ENCODE data around the gene LUZP2.

LUZP2 gene

DNA sequence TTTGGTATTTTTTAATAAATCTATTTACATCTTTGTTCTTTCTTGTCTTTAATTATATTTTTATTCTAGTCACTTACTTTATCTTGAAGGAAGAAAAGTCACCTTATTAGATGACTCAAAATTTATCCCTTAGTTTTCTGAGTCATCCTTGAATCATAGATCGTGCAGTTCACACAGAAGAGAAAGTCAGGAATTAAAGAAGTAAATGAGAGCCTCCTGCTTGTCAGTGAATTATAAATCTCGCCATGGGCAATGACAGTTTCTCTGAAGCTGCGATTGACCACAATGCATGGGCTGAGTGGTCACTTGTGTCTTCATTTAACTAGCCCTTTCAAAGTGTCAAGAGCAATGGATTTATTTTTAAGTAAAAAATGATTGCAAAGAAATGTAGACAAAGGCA lies 91.2 kb downstream of the LUZP2 start:
- no CpG with 5 or more reads among the region's 3 CpGs for WGBS (ENCODE audit: extremely low coverage, insufficient coverage, low lambda C conversion rate)
- H3K27ac ChIP-seq (ENCODE audit: low read depth, low read length), result no peak overlapping the region

DNA sequence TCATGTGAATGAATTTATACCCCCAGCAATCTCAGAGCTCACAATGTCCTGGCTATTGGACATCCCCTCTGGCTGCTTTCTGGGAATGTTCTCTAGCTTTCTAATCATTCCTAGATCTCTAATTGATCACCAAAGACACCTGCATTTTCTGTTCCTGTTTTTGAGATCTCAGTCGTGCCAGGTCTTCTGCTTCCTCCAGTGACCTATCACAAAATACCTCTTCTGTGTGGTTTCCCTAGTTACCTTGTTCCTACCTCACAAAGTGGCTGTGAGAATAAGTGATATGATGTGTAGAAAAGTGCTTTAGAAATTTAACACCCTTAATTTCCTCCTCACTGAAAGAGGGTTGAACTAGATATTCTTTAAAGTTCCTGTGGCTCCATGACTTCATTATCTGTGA lies 92.2 kb downstream of the LUZP2 start:
- no peaks in the 10 kb centered on the region for H3K36me3 ChIP-seq (ENCODE audit: control insufficient read depth, insufficient read depth, low read length)
- no peak overlapping the region for H3K27ac ChIP-seq (ENCODE audit: low read depth, low read length)
- H3K4ac ChIP-seq (ENCODE audit: low read depth, low read length), result no peak overlapping the region
- WGBS (ENCODE audit: extremely low coverage, insufficient coverage, low lambda C conversion rate), result no CpG with 5 or more reads among the region's 1 CpG
- no peaks in the 10 kb centered on the region for H3K79me1 ChIP-seq (ENCODE audit: low read length)
- no peak overlapping the region for H2BK120ac ChIP-seq (ENCODE audit: low read depth, low read length)
- no peak overlapping the region for H3K4me2 ChIP-seq (ENCODE audit: low read length)
- no peak overlapping the region for H4K8ac ChIP-seq (ENCODE audit: low read depth, low read length)
- H3K79me2 ChIP-seq (ENCODE audit: control insufficient read depth, insufficient read depth, low read length), result no peaks in the 10 kb centered on the region
- H2BK15ac ChIP-seq (replicated peaks; ENCODE audit: low read depth), result no peak overlapping the region
- H3K27me3 ChIP-seq (ENCODE audit: insufficient read depth, low read length, poor library complexity), result no peaks in the 10 kb centered on the region
- H3K4me3 ChIP-seq (ENCODE audit: low read length), result no peak overlapping the region
- no peak for DNase-seq
- H2AK5ac ChIP-seq (ENCODE audit: low read length), result no peak overlapping the region
- H3K18ac ChIP-seq (ENCODE audit: low read length), result no peak overlapping the region
- no peak overlapping the region for H2BK5ac ChIP-seq (ENCODE audit: low read length)
- H3K4me1 ChIP-seq (ENCODE audit: control insufficient read depth, low read depth, low read length), result no peaks in the 10 kb centered on the region
- no peak overlapping the region for H3K9ac ChIP-seq (ENCODE audit: low read length)
- no peak overlapping the region for H3K56ac ChIP-seq (ENCODE audit: low read length)
- H4K5ac ChIP-seq (ENCODE audit: low read length), result no peak overlapping the region
- H3K23ac ChIP-seq (ENCODE audit: low read length), result no peak overlapping the region

More for the DNA sequence above, 91.2 kb downstream of the LUZP2 start:
- Histone ChIP-seq H3K79me1 (ENCODE audit: low read length) (no peaks in the 10 kb centered on the region), H3K4ac (ENCODE audit: low read depth, low read length) (no peak overlapping the region), H2BK15ac (replicated peaks; ENCODE audit: low read depth) (no peak overlapping the region), H3K4me3 (ENCODE audit: low read length) (no peak overlapping the region), H3K18ac (ENCODE audit: low read length) (no peak overlapping the region), H3K4me1 (ENCODE audit: control insufficient read depth, low read depth, low read length) (no peaks in the 10 kb centered on the region), H3K9ac (ENCODE audit: low read length) (no peak overlapping the region), H3K27me3 (ENCODE audit: insufficient read depth, low read length, poor library complexity) (no peaks in the 10 kb centered on the region), H3K4me2 (ENCODE audit: low read length) (no peak overlapping the region), H2AK5ac (ENCODE audit: low read length) (no peak overlapping the region), H2BK5ac (ENCODE audit: low read length) (no peak overlapping the region), H3K23ac (ENCODE audit: low read length) (no peak overlapping the region), H3K79me2 (ENCODE audit: control insufficient read depth, insufficient read depth, low read length) (no peaks in the 10 kb centered on the region), H3K56ac (ENCODE audit: low read length) (no peak overlapping the region), H3K36me3 (ENCODE audit: control insufficient read depth, insufficient read depth, low read length) (no peaks in the 10 kb centered on the region), H4K5ac (ENCODE audit: low read length) (no peak overlapping the region), H4K8ac (ENCODE audit: low read depth, low read length) (no peak overlapping the region), H2BK120ac (ENCODE audit: low read depth, low read length) (no peak overlapping the region)
- no peak for DNase-seq

GRCh38 chr11:24591283-24591682 lies 94.4 kb downstream of the LUZP2 start:
- H2AK5ac ChIP-seq (ENCODE audit: low read length), result no peak overlapping the region
- no peak overlapping the region for H3K9ac ChIP-seq (ENCODE audit: low read length)
- no peak overlapping the region for H3K4me2 ChIP-seq (ENCODE audit: low read length)
- no peaks in the 10 kb centered on the region for H3K27me3 ChIP-seq (ENCODE audit: insufficient read depth, low read length, poor library complexity)
- WGBS (ENCODE audit: extremely low coverage, insufficient coverage, low lambda C conversion rate), result no CpG with 5 or more reads among the region's 2 CpGs
- no peak overlapping the region for H4K5ac ChIP-seq (ENCODE audit: low read length)
- H3K79me2 ChIP-seq (ENCODE audit: control insufficient read depth, insufficient read depth, low read length), result no peaks in the 10 kb centered on the region
- H3K4me1 ChIP-seq (ENCODE audit: control insufficient read depth, low read depth, low read length), result no peaks in the 10 kb centered on the region
- H3K79me1 ChIP-seq (ENCODE audit: low read length), result no peaks in the 10 kb centered on the region
- H3K23ac ChIP-seq (ENCODE audit: low read length), result no peak overlapping the region
- DNase-seq, result no peak
- H2BK15ac ChIP-seq (replicated peaks; ENCODE audit: low read depth), result no peak overlapping the region
- no peak overlapping the region for H3K4ac ChIP-seq (ENCODE audit: low read depth, low read length)
- no peak overlapping the region for H3K4me3 ChIP-seq (ENCODE audit: low read length)
- H3K36me3 ChIP-seq (ENCODE audit: control insufficient read depth, insufficient read depth, low read length), result no peaks in the 10 kb centered on the region
- no peak overlapping the region for H4K8ac ChIP-seq (ENCODE audit: low read depth, low read length)
- no peak overlapping the region for H2BK120ac ChIP-seq (ENCODE audit: low read depth, low read length)
- no peak overlapping the region for H3K56ac ChIP-seq (ENCODE audit: low read length)
- H3K27ac ChIP-seq (ENCODE audit: low read depth, low read length), result no peak overlapping the region
- H3K18ac ChIP-seq (ENCODE audit: low read length), result no peak overlapping the region
- H2BK5ac ChIP-seq (ENCODE audit: low read length), result no peak overlapping the region

DNA sequence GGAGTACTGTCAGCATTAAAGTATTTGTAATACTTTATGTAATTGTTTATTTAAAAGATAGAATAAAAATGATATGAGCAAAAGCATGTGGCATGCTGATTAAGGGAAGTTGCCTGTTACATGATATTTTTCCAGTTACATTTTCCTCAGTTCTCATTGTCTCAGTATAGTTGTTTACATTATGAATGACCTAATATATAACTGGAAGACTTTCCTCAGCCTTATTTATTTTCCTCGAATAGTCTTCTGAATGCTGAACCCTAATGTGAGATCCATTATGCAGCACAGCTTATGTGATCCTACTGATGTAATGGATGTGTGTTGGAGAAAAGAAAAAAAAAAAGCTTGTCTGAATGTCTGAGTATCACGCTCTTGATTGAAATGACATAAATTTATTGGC lies 95.5 kb downstream of the LUZP2 start:
- WGBS (ENCODE audit: extremely low coverage, insufficient coverage, low lambda C conversion rate), result no CpG with 5 or more reads among the region's 2 CpGs
- no peak overlapping the region for H3K23ac ChIP-seq (ENCODE audit: low read length)

DNA sequence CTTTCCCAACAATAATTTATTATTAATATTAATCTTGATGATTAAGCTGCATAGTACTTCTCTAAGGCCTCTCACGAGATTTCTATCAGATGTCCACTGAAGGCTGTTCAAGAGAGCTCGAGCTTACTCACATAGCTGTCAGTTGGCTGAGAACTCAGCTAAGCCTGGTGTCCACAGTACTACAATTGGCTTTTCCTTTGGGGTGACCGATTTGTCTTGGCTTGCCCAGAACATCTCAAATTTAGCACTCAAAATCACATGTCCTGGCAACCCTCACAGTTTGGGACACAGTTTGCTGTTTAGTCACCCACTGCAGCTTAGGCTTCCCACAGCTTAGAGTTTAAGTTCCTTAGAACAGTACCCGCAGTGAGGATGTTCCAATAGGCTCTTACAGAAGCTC lies 96.5 kb downstream of the LUZP2 start:
- DNase-seq, result no peak

More for the DNA sequence above, 95.5 kb downstream of the LUZP2 start:
- H3K9ac ChIP-seq (ENCODE audit: low read length), result no peak overlapping the region
- no peak overlapping the region for H3K18ac ChIP-seq (ENCODE audit: low read length)
- no peak overlapping the region for H3K4me2 ChIP-seq (ENCODE audit: low read length)
- no peak overlapping the region for H4K5ac ChIP-seq (ENCODE audit: low read length)
- no peaks in the 10 kb centered on the region for H3K79me1 ChIP-seq (ENCODE audit: low read length)
- DNase-seq, result no peak
- no peak overlapping the region for H3K27ac ChIP-seq (ENCODE audit: low read depth, low read length)
- H2AK5ac ChIP-seq (ENCODE audit: low read length), result no peak overlapping the region
- H2BK120ac ChIP-seq (ENCODE audit: low read depth, low read length), result no peak overlapping the region
- no peak overlapping the region for H2BK15ac ChIP-seq (replicated peaks; ENCODE audit: low read depth)
- H4K8ac ChIP-seq (ENCODE audit: low read depth, low read length), result no peak overlapping the region
- H3K56ac ChIP-seq (ENCODE audit: low read length), result no peak overlapping the region
- H3K4ac ChIP-seq (ENCODE audit: low read depth, low read length), result no peak overlapping the region
- H2BK5ac ChIP-seq (ENCODE audit: low read length), result no peak overlapping the region
- H3K79me2 ChIP-seq (ENCODE audit: control insufficient read depth, insufficient read depth, low read length), result no peaks in the 10 kb centered on the region
- no peaks in the 10 kb centered on the region for H3K4me1 ChIP-seq (ENCODE audit: control insufficient read depth, low read depth, low read length)
- no peak overlapping the region for H3K4me3 ChIP-seq (ENCODE audit: low read length)
- H3K27me3 ChIP-seq (ENCODE audit: insufficient read depth, low read length, poor library complexity), result no peaks in the 10 kb centered on the region
- no peaks in the 10 kb centered on the region for H3K36me3 ChIP-seq (ENCODE audit: control insufficient read depth, insufficient read depth, low read length)

GRCh38 chr11:24594401-24594800 lies 97.5 kb downstream of the LUZP2 start:
- Histone ChIP-seq H4K5ac (ENCODE audit: low read length) (no peak overlapping the region), H3K23ac (ENCODE audit: low read length) (no peak overlapping the region)

More for the DNA sequence above, 96.5 kb downstream of the LUZP2 start:
- Histone ChIP-seq H4K8ac (ENCODE audit: low read depth, low read length) (no peak overlapping the region), H4K5ac (ENCODE audit: low read length) (no peak overlapping the region), H3K27ac (ENCODE audit: low read depth, low read length) (no peak overlapping the region), H3K79me1 (ENCODE audit: low read length) (no peaks in the 10 kb centered on the region), H2AK5ac (ENCODE audit: low read length) (no peak overlapping the region), H3K4me3 (ENCODE audit: low read length) (no peak overlapping the region), H3K27me3 (ENCODE audit: insufficient read depth, low read length, poor library complexity) (no peaks in the 10 kb centered on the region), H3K18ac (ENCODE audit: low read length) (no peak overlapping the region), H3K56ac (ENCODE audit: low read length) (no peak overlapping the region), H3K36me3 (ENCODE audit: control insufficient read depth, insufficient read depth, low read length) (no peaks in the 10 kb centered on the region), H3K79me2 (ENCODE audit: control insufficient read depth, insufficient read depth, low read length) (no peaks in the 10 kb centered on the region), H3K9ac (ENCODE audit: low read length) (no peak overlapping the region), H3K23ac (ENCODE audit: low read length) (no peak overlapping the region), H3K4me2 (ENCODE audit: low read length) (no peak overlapping the region), H2BK15ac (replicated peaks; ENCODE audit: low read depth) (no peak overlapping the region), H3K4me1 (ENCODE audit: control insufficient read depth, low read depth, low read length) (no peaks in the 10 kb centered on the region), H2BK5ac (ENCODE audit: low read length) (no peak overlapping the region), H3K4ac (ENCODE audit: low read depth, low read length) (no peak overlapping the region), H2BK120ac (ENCODE audit: low read depth, low read length) (no peak overlapping the region)
- WGBS (ENCODE audit: extremely low coverage, insufficient coverage, low lambda C conversion rate), result no CpG with 5 or more reads among the region's 4 CpGs

More at GRCh38 chr11:24594401-24594800, 97.5 kb downstream of the LUZP2 start:
- H3K27ac ChIP-seq (ENCODE audit: low read depth, low read length), result no peak overlapping the region
- H3K18ac ChIP-seq (ENCODE audit: low read length), result no peak overlapping the region
- no peaks in the 10 kb centered on the region for H3K79me2 ChIP-seq (ENCODE audit: control insufficient read depth, insufficient read depth, low read length)
- H3K36me3 ChIP-seq (ENCODE audit: control insufficient read depth, insufficient read depth, low read length), result no peaks in the 10 kb centered on the region
- H3K4me2 ChIP-seq (ENCODE audit: low read length), result no peak overlapping the region
- WGBS (ENCODE audit: extremely low coverage, insufficient coverage, low lambda C conversion rate), result no CpG with 5 or more reads among the region's 3 CpGs
- no peaks in the 10 kb centered on the region for H3K4me1 ChIP-seq (ENCODE audit: control insufficient read depth, low read depth, low read length)
- H3K79me1 ChIP-seq (ENCODE audit: low read length), result no peaks in the 10 kb centered on the region
- DNase-seq, result no peak
- no peak overlapping the region for H2BK120ac ChIP-seq (ENCODE audit: low read depth, low read length)
- no peak overlapping the region for H3K56ac ChIP-seq (ENCODE audit: low read length)
- H3K4me3 ChIP-seq (ENCODE audit: low read length), result no peak overlapping the region
- no peaks in the 10 kb centered on the region for H3K27me3 ChIP-seq (ENCODE audit: insufficient read depth, low read length, poor library complexity)
- H2AK5ac ChIP-seq (ENCODE audit: low read length), result no peak overlapping the region
- no peak overlapping the region for H4K8ac ChIP-seq (ENCODE audit: low read depth, low read length)
- no peak overlapping the region for H3K9ac ChIP-seq (ENCODE audit: low read length)
- H2BK15ac ChIP-seq (replicated peaks; ENCODE audit: low read depth), result no peak overlapping the region
- H3K4ac ChIP-seq (ENCODE audit: low read depth, low read length), result no peak overlapping the region
- no peak overlapping the region for H2BK5ac ChIP-seq (ENCODE audit: low read length)

All from mesendoderm (in vitro differentiated cells).